HUES48 (cell line): ENCODE data around the gene C6orf52.
"Not testable (repeated sequence)": the region's sequence is repeated elsewhere in the genome, so short reads cannot be mapped to it uniquely, and the experiment has no call there.

Experiments used
- H3K27ac ChIP-seq: one replicate; pipeline ENCODE4 v1.7.0; 2013; ENCODE audit warnings: low read depth, low read length, inconsistent platforms
- H3K27me3 ChIP-seq: 2 replicates; pipeline ENCODE4 v1.6.1; 2013; ENCODE audit warnings: mild to moderate bottlenecking, low read length; ENCODE audit not compliant: control insufficient read depth, insufficient read depth
- H3K36me3 ChIP-seq: 2 replicates; pipeline ENCODE4 v1.6.1; 2013; ENCODE audit warnings: low read length; ENCODE audit not compliant: control insufficient read depth, insufficient read depth
- H3K4me1 ChIP-seq: 2 replicates; pipeline ENCODE4 v1.6.1; 2013; ENCODE audit warnings: mild to moderate bottlenecking, low read length; ENCODE audit not compliant: control insufficient read depth, insufficient read depth
- H3K4me3 ChIP-seq: 2 replicates; pipeline ENCODE4 v1.5.1; 2013; ENCODE audit warnings: mild to moderate bottlenecking, low read depth, low read length
- H3K9ac ChIP-seq: 2 replicates; pipeline ENCODE4 v1.6.1; 2013; ENCODE audit warnings: mild to moderate bottlenecking, low read depth, low read length, moderate library complexity
- H3K9me3 ChIP-seq: 2 replicates; pipeline ENCODE4 v1.6.1; 2013; ENCODE audit warnings: low read length; ENCODE audit not compliant: control insufficient read depth, insufficient read depth

The C6orf52 gene

GRCh38 chr6:10694302-10695085 is at the start of gene C6orf52, which contains the start of gene PAK1IP1:
Gene C6orf52, minus strand, starts transcription at chr6:10694616. Its CDS starts 7,066 bp downstream, at chr6:10687550.
Gene PAK1IP1, plus strand, starts transcription at chr6:10694972. Its CDS starts 14 bp downstream, at chr6:10694986.
- peak within 1 kb of the TSS; percentile 98 for H3K27ac ChIP-seq
- no peaks in the 10 kb centered on the region for H3K9me3 ChIP-seq
- peaks cover 6% of the 10 kb centered on the region; the same call in 1 of the 2 replicates for H3K4me1 ChIP-seq
- no peaks in the 10 kb centered on the region for H3K27me3 ChIP-seq
- peaks cover 31% of the 10 kb centered on the region for H3K36me3 ChIP-seq
- H3K4me3 ChIP-seq: peak within 1 kb of the TSS; percentile 98
- peak within 1 kb of the TSS; percentile 97 for H3K9ac ChIP-seq

GRCh38 chr6:10743515-10743914 is 49.1 kb upstream of the C6orf52 start:
- Histone ChIP-seq H3K27ac (no peak overlapping the region), H3K36me3 (no peaks in the 10 kb centered on the region), H3K27me3 (no peaks in the 10 kb centered on the region)

GRCh38 chr6:10742251-10742650 is 47.8 kb upstream of the C6orf52 start:
- no peak overlapping the region for H3K27ac ChIP-seq
- H3K27me3 ChIP-seq: no peaks in the 10 kb centered on the region
- no peaks in the 10 kb centered on the region for H3K36me3 ChIP-seq
- H3K9ac ChIP-seq: no peak overlapping the region
- H3K9me3 ChIP-seq: no peaks in the 10 kb centered on the region
- H3K4me1 ChIP-seq: peaks cover 7% of the 10 kb centered on the region; the same call in 1 of the 2 replicates
- no peak overlapping the region for H3K4me3 ChIP-seq

More at GRCh38 chr6:10743515-10743914, 49.1 kb upstream of the C6orf52 start:
- Histone ChIP-seq H3K4me1 (peaks cover 10% of the 10 kb centered on the region), H3K9me3 (no peaks in the 10 kb centered on the region), H3K9ac (no peak overlapping the region), H3K4me3 (no peak overlapping the region)

- H3K9me3 ChIP-seq, H3K9ac ChIP-seq, H3K4me1 ChIP-seq, H3K4me3 ChIP-seq, H3K27ac ChIP-seq, H3K36me3 ChIP-seq, H3K27me3 ChIP-seq: not testable (repeated sequence)
Observed at GRCh38 chr6:10741643-10742042, 47.2 kb upstream of the C6orf52 start.

GRCh38 chr6:10740061-10740460 is 45.6 kb upstream of the C6orf52 start:
- H3K9me3 ChIP-seq: no peaks in the 10 kb centered on the region
- no peak overlapping the region for H3K27ac ChIP-seq

GRCh38 chr6:10736731-10737130 is 42.3 kb upstream of the C6orf52 start:
- Histone ChIP-seq H3K27me3 (no peaks in the 10 kb centered on the region), H3K4me3 (no peak overlapping the region), H3K27ac (no peak overlapping the region), H3K4me1 (no peaks in the 10 kb centered on the region), H3K9ac (no peak overlapping the region), H3K36me3 (peaks cover 18% of the 10 kb centered on the region), H3K9me3 (no peaks in the 10 kb centered on the region)

More at GRCh38 chr6:10740061-10740460, 45.6 kb upstream of the C6orf52 start:
- H3K4me3 ChIP-seq: no peak overlapping the region
- H3K27me3 ChIP-seq: no peaks in the 10 kb centered on the region
- no peak overlapping the region for H3K9ac ChIP-seq
- H3K36me3 ChIP-seq: no peaks in the 10 kb centered on the region
- H3K4me1 ChIP-seq: no peaks in the 10 kb centered on the region

GRCh38 chr6:10733863-10734262 is 39.4 kb upstream of the C6orf52 start:
- Histone ChIP-seq H3K4me1 (no peaks in the 10 kb centered on the region), H3K9ac (no peak overlapping the region), H3K36me3 (peaks cover 43% of the 10 kb centered on the region), H3K4me3 (no peak overlapping the region), H3K9me3 (no peaks in the 10 kb centered on the region), H3K27me3 (no peaks in the 10 kb centered on the region), H3K27ac (no peak overlapping the region)

GRCh38 chr6:10733151-10733715 is 38.8 kb upstream of the C6orf52 start:
- Histone ChIP-seq H3K9me3 (no peaks in the 10 kb centered on the region), H3K27ac (no peak overlapping the region), H3K9ac (no peak overlapping the region), H3K36me3 (peaks cover 49% of the 10 kb centered on the region), H3K4me3 (no peak overlapping the region), H3K27me3 (no peaks in the 10 kb centered on the region), H3K4me1 (no peaks in the 10 kb centered on the region)

- Histone ChIP-seq H3K27ac (no peak overlapping the region), H3K36me3 (peaks cover 78% of the 10 kb centered on the region), H3K9me3 (no peaks in the 10 kb centered on the region), H3K27me3 (no peaks in the 10 kb centered on the region), H3K4me3 (no peak overlapping the region), H3K9ac (no peak overlapping the region), H3K4me1 (no peaks in the 10 kb centered on the region)
Observed at GRCh38 chr6:10730254-10730653, 35.8 kb upstream of the C6orf52 start.

- Histone ChIP-seq H3K27me3 (no peaks in the 10 kb centered on the region), H3K9me3 (no peaks in the 10 kb centered on the region), H3K4me1 (peaks cover 14% of the 10 kb centered on the region), H3K9ac (no peak overlapping the region), H3K27ac (no peak overlapping the region), H3K4me3 (no peak overlapping the region), H3K36me3 (peaks cover 60% of the 10 kb centered on the region)
Observed at GRCh38 chr6:10725716-10726115, 31.3 kb upstream of the C6orf52 start.

GRCh38 chr6:10725044-10725443 is 30.6 kb upstream of the C6orf52 start:
- H3K36me3 ChIP-seq: peaks cover 53% of the 10 kb centered on the region
- no peaks in the 10 kb centered on the region for H3K9me3 ChIP-seq
- H3K9ac ChIP-seq: no peak overlapping the region
- peaks cover 14% of the 10 kb centered on the region for H3K4me1 ChIP-seq
- H3K27ac ChIP-seq: no peak overlapping the region
- no peak overlapping the region for H3K4me3 ChIP-seq
- H3K27me3 ChIP-seq: no peaks in the 10 kb centered on the region
